ENCODE measurements around the gene KCNG4.
"Not testable (repeated sequence)": the region's sequence is repeated elsewhere in the genome, so short reads cannot be mapped to it uniquely, and the experiment has no call there.

KCNG4 gene

DNA sequence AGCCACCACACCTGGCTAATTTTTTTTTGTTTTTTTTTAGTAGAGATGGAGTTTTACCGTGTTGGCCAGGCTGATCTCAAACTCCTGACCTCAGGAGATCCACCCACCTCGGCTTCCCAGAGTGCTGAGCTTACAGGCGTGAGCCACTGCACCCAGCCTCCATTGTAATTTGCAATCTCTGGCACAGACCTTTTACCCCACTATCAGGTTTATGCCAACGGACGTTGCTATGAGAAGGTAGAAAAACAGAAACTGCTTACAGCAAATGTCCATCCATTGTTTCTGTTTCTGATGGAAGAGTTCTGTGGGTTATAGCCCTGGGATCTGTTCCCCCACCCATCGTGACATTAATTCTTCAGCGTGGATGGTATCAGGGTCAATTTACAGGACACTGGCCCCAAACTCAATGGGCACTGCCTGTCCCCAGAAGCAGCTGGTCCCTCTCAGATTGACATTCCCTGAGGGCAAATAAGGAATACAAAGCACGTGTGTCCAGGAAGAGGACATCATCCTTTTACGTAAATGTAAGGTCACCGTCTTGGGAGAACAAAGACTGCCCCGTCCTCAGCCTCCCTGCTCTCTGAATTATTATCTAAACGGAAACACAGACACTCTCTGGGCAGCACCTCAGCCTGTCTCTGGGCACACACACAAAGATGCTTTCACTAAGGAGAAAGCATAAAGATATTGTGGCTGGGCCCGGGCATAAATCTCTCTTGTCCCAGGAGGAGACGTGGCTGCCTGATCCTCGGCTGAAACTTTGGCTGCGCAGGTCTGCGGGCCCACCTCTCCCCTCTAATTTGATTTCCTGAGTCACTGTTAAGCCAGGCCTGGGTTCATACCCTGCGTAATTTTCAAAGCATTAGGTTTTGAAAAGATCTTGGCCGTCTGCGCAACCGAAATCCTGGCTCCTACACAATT lies 5.2 kb downstream of the KCNG4 start:
- no peak for DNase-seq (ENCODE audit: low read depth)

DNA sequence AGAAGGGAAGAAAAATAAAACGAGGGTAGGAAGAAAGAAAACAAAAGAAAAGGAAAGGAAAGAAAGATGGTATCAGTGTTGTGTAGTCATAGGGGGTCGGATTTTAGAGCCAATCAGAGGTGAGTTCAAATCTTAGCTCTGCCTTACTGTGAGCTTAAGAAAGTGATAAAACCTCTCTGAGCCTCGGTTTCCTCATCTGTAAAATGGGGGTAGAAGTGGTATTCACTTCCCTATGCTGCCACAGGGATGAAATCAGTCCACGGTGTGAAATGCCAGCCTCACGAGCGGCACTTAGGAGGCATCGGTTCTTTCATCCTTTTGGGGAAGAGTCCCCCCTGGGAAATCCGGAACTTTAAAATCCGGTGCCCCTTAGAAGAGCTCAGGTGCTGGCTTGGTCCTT lies 6.1 kb downstream of the KCNG4 start:
- DNase-seq (ENCODE audit: low read depth): no peak

DNA sequence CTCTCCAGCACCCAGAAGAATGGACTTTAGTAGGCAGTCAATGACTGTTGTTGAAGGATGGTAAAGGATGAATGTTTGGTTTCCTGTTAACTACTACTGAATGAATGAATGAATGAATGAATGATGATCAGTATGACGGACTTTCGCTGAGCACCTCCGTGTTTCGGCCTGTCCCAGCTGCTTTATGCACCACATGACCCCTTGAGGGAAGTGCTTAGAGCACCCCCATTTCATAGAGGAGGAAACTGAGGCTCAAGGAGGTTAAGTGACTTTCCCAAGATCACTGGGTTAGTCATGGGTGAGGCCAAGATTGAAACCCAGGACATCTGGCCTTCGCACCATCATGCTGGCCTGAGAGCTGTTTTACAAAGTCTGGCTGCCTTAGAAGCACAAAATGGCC lies 6.8 kb downstream of the KCNG4 start:
- no peak for DNase-seq (ENCODE audit: low read depth)

DNA sequence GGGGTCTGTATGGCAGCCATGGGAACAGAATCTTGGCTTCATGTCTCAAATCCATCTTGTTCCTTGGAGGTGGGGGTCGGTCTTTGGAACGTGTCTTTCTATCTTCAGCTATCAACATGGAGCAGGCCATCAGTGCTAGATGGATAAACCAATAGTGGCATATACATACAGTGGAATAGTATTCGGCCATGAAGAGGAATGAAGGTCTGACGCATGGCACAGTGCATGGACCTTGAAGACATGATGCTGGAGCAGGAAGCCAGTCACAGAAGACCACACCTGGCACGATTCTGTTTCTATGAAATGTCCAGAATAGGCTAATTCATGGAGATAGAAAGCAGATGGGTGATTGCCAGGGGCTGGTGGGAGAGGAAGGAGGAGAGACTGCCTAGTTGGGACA lies 7.8 kb downstream of the KCNG4 start:
- no peak for DNase-seq (ENCODE audit: low read depth)

DNA sequence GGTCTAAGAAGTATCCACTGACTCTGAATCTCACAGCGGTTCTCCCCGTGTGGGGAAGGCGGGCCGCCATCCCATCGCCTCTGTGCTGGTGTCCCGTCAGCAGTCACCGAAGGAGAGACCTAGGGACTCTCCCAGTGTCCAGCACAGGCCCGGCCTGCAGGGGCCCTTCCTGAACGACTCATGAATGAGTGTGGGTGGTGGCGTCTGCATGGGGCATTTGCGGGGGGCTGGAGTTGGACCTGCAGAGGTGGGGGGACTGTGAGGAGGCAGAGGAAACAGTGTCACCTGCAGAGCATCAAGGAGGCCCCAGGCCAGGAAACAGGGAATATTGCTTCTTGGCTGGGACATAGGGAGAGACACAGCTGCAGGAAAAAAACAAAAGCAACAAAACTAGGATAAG lies 10.3 kb downstream of the KCNG4 start:
- no peak for DNase-seq (ENCODE audit: low read depth)

- DNase-seq (ENCODE audit: low read depth): peak; percentile 96
These were observed 11.5 kb downstream of the KCNG4 start for GRCh38 chr16:84228256-84228838.

- DNase-seq (ENCODE audit: low read depth): no peak
These were observed 12.3 kb downstream of the KCNG4 start for GRCh38 chr16:84227548-84227947.

- DNase-seq (ENCODE audit: low read depth): peak; percentile 72
These were observed 13.8 kb downstream of the KCNG4 start for GRCh38 chr16:84226026-84226425.

- DNase-seq (ENCODE audit: low read depth): no peak
These were observed 14.2 kb downstream of the KCNG4 start for GRCh38 chr16:84225571-84225970.

DNA sequence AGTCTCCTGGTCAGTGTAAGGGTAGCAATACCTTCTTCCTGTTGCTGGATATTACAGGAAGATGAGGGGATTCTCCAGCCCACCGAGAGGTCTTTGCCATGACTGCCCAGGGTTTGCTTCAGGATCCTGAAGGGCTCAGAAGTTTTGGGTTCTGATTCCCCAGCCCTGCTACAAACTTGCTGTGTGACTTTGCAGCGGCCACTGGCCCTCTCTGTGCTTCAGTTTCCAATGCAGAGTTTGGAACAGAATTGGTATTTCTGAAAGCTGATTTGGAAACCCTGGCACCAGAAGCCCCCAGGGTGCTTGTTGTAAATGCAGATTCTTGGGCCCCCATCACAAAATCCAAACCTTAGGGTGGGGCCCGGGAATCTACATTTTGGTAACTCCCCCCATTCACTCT lies 14.7 kb downstream of the KCNG4 start:
- no peak for DNase-seq (ENCODE audit: low read depth)

DNA sequence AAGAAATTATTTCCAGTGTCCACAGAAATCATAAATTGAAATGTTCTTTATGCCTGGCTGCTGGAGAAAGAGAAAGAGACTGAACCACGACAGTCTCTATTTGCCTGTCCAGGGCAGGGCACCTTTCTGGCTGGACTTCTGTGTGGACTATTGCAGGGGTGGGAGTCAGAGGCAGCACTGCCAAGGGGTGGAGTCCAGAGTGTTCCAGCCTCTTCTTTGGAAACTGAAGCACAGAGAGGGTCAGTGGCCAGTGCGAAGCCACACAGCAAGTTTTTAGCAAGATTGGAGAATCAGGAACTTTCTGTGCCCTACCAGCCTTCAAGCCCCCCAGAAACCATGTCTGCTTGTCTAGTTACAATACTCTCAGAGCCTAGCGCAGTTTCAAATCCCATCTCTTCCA lies 15.3 kb downstream of the KCNG4 start:
- no peak for DNase-seq (ENCODE audit: low read depth)

DNA sequence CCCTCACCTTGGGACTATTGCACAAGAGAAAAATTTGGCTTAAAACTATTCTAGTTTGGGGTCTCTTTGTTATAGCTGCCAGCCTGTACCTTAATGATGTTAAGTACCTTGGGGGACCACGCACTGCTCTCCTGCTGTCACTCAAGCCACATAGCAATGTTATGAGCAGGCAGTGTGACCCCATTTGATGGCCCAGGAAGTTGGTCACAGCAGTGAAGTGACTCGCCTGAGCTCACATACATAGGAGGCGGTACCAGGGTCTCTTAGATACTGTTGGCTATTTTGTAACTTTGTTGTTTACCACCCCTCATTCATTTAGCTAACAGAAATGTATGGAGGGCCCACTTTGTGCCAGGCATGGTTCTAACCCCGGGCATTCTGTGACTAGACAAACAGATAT lies 16.4 kb downstream of the KCNG4 start:
- DNase-seq (ENCODE audit: low read depth): peak; percentile 39

DNA sequence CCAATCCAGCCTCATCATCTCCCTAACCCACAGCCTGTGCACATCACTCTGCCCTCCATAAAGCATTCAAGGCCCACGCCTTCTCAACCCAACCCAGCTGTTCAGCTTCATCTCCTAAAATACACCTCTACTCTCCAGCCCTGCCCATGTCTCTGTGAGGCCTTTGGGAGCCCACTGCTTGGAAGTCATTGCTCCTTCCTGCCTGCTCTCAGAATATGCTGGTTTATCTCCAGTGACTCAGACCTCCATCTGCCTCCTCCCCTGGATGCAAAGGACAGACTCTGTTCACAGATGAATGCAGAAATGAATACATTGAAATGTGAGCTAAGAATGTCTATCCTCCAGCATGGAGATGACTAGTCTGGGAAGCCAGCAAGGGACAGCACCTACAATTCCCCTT lies 19.0 kb downstream of the KCNG4 start:
- DNase-seq (ENCODE audit: low read depth): peak; percentile 37

DNA sequence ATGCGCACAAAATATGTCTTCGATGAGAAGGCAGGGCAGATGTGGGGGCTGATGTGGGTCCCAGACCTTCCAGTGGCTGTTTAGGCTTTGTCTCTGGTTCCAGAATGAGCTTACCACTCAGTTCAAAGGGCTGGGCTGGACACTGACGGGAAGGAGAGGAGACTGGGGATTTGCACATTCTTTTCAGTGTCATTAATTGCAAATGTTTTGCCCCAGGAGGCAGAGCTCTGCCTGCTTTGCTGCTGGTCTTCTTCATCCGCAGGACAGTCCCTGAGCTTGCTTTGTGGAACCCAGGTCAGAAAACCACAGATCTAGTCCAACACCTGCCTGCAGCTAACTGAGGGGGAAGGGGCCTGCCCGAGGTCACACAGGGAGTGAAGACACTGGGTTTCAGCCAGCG lies 20.9 kb downstream of the KCNG4 start:
- DNase-seq (ENCODE audit: low read depth): no peak

- no peak for DNase-seq (ENCODE audit: low read depth)
These were observed 21.5 kb downstream of the KCNG4 start for GRCh38 chr16:84218176-84218823.

GRCh38 chr16:84216144-84216543 lies 23.7 kb downstream of the KCNG4 start:
- not testable (repeated sequence) for DNase-seq (ENCODE audit: low read depth)

DNA sequence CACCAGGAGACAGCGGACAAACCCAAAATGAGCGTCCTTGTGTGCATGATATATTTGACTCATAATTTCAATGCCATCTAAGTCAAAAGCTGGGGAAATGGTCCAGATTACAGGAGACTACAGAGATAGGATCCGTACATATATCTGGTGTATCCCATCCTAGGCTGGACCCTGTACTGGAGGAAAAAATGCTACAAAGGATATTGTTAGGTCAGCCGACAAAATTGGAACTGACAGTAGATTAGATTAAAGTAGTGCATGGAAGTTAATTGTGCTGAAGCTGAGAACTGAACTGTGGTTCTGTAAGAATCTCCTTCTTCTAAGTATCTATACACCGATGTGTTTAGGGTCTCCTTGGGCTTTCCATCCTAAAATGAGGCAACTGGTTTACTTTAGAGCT lies 24.3 kb downstream of the KCNG4 start:
- DNase-seq (ENCODE audit: low read depth): no peak

- DNase-seq (ENCODE audit: low read depth): no peak
These were observed 25.3 kb downstream of the KCNG4 start for GRCh38 chr16:84214451-84215066.

DNA sequence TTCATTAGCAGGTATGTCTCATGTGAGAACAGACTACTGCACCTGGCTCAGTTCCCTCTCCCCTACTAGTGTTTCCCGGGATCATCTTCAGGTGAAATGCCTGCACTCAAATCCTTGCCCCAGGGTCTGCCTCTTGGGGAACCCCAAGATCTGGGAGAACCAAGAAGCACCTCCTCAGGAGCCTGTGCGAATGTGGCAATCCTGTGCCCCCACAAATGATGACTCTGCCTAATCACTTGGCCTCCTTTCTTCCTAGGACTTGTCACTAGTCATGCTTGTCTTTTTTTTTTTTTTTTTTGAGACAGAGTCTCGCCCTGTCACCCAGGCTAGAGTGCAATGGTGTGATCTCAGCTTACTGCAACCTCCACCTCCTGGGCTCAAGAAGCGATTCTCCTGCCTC lies 27.2 kb downstream of the KCNG4 start:
- no peak for DNase-seq (ENCODE audit: low read depth)

- DNase-seq (ENCODE audit: low read depth): no peak
These were observed 27.7 kb downstream of the KCNG4 start for GRCh38 chr16:84212154-84212553.

DNA sequence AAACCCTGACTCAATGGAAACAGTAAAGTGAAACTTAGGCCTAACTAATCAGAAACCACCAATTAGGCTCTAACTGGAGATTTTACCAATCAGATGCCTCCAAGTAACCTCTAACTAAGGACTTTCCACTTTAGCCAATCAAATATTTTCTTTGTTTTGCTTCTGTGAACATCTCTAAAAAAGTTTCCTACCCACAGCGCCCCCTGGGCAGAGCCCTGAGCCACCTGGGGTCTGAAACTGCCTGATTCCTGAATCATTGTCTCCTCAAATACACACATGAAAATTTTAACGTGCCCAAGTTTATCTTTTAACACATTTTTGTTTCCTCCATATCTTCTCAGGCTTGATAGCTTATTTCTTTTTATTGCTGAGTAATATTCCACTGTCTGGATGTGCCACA lies 29.8 kb downstream of the KCNG4 start:
- DNase-seq (ENCODE audit: low read depth): peak; percentile 43

DNA sequence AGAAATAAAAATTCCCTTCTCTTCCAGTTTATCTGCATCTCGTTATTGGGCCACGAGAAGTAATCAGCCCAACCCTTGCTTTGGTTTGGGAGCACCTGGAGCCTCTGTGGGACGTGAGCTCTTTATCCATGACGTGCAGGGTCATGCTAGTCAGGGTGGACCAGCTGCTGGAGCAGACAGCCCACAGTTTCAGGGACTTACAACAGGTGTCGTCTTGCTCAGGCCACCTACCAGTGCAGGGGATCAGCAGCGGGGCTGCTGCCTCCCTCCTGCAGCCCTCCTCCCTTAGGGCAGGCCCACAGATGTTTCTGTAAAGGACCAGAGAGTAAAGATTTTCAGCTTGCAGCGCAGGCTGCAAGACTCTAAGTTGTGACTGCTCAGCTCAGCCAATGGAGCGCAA lies 31.9 kb downstream of the KCNG4 start:
- no peak for DNase-seq (ENCODE audit: low read depth)

GRCh38 chr16:84207251-84207650 lies 32.6 kb downstream of the KCNG4 start:
- DNase-seq (ENCODE audit: low read depth): no peak
